GM21737 (cell line): ENCODE measurements around the gene ASTL.

Experiments used
- ATAC-seq: cut with Tn5 transposase; IDR thresholded peaks from one replicate; pipeline ENCODE4 v1.9.1; 2021; ENCODE audit warnings: mild to moderate bottlenecking, moderate library complexity; ENCODE audit not compliant: unreplicated experiment

The ASTL gene

GRCh38 chr2:96159084-96159830 lies 21.0 kb upstream of the ASTL start:
- ATAC-seq: no peak

GRCh38 chr2:96158554-96158940 lies 20.2 kb upstream of the ASTL start:
- ATAC-seq: no peak

GRCh38 chr2:96157649-96158553 lies 19.6 kb upstream of the ASTL start:
- peak; percentile 55 for ATAC-seq

- peak; percentile 42 for ATAC-seq
Measured at GRCh38 chr2:96156926-96157648, 18.8 kb upstream of the ASTL start.

GRCh38 chr2:96156011-96156820 lies 17.9 kb upstream of the ASTL start:
- peak; percentile 3 for ATAC-seq

- ATAC-seq: no peak
Measured at GRCh38 chr2:96154506-96155380, 16.4 kb upstream of the ASTL start.

GRCh38 chr2:96153991-96154431 lies 15.7 kb upstream of the ASTL start:
- ATAC-seq: no peak

- no peak for ATAC-seq
Measured at GRCh38 chr2:96153291-96153713, 15.0 kb upstream of the ASTL start.

GRCh38 chr2:96152304-96153161 lies 14.2 kb upstream of the ASTL start:
- no peak for ATAC-seq

GRCh38 chr2:96151595-96152303 lies 13.4 kb upstream of the ASTL start:
- ATAC-seq: no peak

- ATAC-seq: no peak
Measured at GRCh38 chr2:96150791-96151594, 12.7 kb upstream of the ASTL start.

- no peak for ATAC-seq
Measured at GRCh38 chr2:96150007-96150640, 11.8 kb upstream of the ASTL start.

GRCh38 chr2:96148410-96149217 lies 10.3 kb upstream of the ASTL start:
- ATAC-seq: peak; percentile 40

GRCh38 chr2:96147593-96148201 lies 9.4 kb upstream of the ASTL start:
- ATAC-seq: no peak

GRCh38 chr2:96146881-96147592 lies 8.7 kb upstream of the ASTL start:
- no peak for ATAC-seq
